ENCODE measurements around the gene FZD10. TPM values are rescaled to one million over a fixed set of nuclear protein-coding genes. Genes with fewer than 3 reads are reported as not detected.

Gene FZD10
- total RNA-seq, 1 experiment from 2014 or later, result not detected

DNA sequence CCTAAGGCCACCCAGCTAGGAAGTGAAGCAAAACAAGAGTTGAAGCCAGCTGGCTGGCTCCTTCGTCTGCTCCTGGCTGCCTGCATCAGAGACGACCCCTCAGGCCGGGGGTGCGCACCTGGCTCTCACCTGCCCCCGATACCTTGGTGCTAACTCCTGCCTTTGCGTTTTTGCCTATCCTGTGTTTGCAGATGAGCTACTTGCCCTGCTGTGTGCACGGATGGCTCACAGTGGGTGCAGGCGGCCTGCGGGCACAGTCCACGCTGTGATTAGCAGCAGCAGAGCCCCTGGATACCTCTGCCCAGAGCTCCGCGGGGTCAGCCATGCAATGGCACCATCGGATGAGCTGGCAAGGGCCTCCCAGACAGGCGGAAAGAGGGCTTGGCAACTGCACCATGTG lies 31.2 kb upstream of the FZD10 start:
- Histone ChIP-seq H3K9me3 (ENCODE audit: insufficient read depth, low read depth) (no peaks in the 10 kb centered on the region; the same call in 1 of the 2 replicates), H2AFZ (no peak overlapping the region), H3F3A (ENCODE audit: insufficient read depth, low read depth) (peaks cover 6% of the 10 kb centered on the region; the same call in 1 of the 2 replicates), H3K4me2 (no peak overlapping the region), H3K4me3 (no peak overlapping the region), H3K79me2 (ENCODE audit: low read depth) (no peaks in the 10 kb centered on the region), H3K36me3 (ENCODE audit: low read depth) (no peaks in the 10 kb centered on the region), H3K9me2 (ENCODE audit: insufficient read depth) (no peaks in the 10 kb centered on the region), H3K4me1 (replicated peaks; ENCODE audit: insufficient read depth) (no peaks in the 10 kb centered on the region), H4K20me1 (ENCODE audit: insufficient read depth) (no peaks in the 10 kb centered on the region), H3K27ac (no peak overlapping the region), H3K27me3 (ENCODE audit: insufficient read depth, low read depth) (peaks cover 55% of the 10 kb centered on the region)
- intact Hi-C loops (cut with micrococcal nuclease; ENCODE audit: unreplicated experiment), result no loop called here
- BruUV-seq (replicated peaks), result no TSS peak
- DNase-seq, result no peak
- POLR2A ChIA-PET (ENCODE audit: unreplicated experiment), result no interaction called here
- CTCF ChIA-PET, result no interaction called here
- TF ChIP-seq, protein P1, sequence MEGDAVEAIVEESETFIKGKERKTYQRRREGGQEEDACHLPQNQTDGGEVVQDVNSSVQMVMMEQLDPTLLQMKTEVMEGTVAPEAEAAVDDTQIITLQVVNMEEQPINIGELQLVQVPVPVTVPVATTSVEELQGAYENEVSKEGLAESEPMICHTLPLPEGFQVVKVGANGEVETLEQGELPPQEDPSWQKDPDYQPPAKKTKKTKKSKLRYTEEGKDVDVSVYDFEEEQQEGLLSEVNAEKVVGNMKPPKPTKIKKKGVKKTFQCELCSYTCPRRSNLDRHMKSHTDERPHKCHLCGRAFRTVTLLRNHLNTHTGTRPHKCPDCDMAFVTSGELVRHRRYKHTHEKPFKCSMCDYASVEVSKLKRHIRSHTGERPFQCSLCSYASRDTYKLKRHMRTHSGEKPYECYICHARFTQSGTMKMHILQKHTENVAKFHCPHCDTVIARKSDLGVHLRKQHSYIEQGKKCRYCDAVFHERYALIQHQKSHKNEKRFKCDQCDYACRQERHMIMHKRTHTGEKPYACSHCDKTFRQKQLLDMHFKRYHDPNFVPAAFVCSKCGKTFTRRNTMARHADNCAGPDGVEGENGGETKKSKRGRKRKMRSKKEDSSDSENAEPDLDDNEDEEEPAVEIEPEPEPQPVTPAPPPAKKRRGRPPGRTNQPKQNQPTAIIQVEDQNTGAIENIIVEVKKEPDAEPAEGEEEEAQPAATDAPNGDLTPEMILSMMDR (conservative IDR thresholded peaks at IDR 0.05), result no peak
- no peak for TF ChIP-seq EZH2 (IDR thresholded peaks at IDR 0.05; ENCODE audit: low read depth)

DNA sequence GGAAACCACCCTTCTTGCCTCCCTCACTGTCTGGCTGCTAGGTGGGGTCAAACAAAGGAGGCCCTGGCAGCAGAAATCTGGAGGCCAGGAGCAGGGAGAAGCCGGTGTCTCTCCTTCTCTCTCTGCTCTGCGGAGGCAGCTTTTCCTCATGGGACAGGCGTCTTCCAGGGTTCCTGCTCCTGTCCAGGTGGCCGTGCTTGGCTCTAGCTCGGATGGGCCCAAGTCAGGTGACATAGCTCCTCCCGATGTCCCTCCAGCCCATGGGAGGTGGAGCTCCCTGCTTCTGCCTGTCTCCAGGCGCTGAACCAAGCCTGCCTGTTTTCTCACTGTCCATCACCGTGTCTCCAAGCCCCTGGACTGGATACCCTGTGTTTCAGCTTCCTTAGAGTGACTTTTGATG lies 30.5 kb upstream of the FZD10 start:
- peaks cover 6% of the 10 kb centered on the region; the same call in 1 of the 2 replicates for H3F3A ChIP-seq (ENCODE audit: insufficient read depth, low read depth)
- H3K4me3 ChIP-seq, result no peak overlapping the region
- no peaks in the 10 kb centered on the region for H3K79me2 ChIP-seq (ENCODE audit: low read depth)
- no peak for DNase-seq
- CTCF ChIA-PET, result no interaction called here
- no peak for TF ChIP-seq EZH2 (IDR thresholded peaks at IDR 0.05; ENCODE audit: low read depth)
- TF ChIP-seq, protein P1 (conservative IDR thresholded peaks at IDR 0.05), result no peak
- H4K20me1 ChIP-seq (ENCODE audit: insufficient read depth), result no peaks in the 10 kb centered on the region
- no peak overlapping the region for H3K4me2 ChIP-seq
- intact Hi-C loops (cut with micrococcal nuclease; ENCODE audit: unreplicated experiment), result no loop called here
- no peak overlapping the region for H3K27ac ChIP-seq
- POLR2A ChIA-PET (ENCODE audit: unreplicated experiment), result no interaction called here
- peaks cover 63% of the 10 kb centered on the region for H3K27me3 ChIP-seq (ENCODE audit: insufficient read depth, low read depth)
- no TSS peak for BruUV-seq (replicated peaks)
- H3K9me2 ChIP-seq (ENCODE audit: insufficient read depth), result no peaks in the 10 kb centered on the region
- no peaks in the 10 kb centered on the region for H3K36me3 ChIP-seq (ENCODE audit: low read depth)
- no peak overlapping the region for H2AFZ ChIP-seq
- no peaks in the 10 kb centered on the region; the same call in 1 of the 2 replicates for H3K9me3 ChIP-seq (ENCODE audit: insufficient read depth, low read depth)
- H3K4me1 ChIP-seq (replicated peaks; ENCODE audit: insufficient read depth), result no peaks in the 10 kb centered on the region

DNA sequence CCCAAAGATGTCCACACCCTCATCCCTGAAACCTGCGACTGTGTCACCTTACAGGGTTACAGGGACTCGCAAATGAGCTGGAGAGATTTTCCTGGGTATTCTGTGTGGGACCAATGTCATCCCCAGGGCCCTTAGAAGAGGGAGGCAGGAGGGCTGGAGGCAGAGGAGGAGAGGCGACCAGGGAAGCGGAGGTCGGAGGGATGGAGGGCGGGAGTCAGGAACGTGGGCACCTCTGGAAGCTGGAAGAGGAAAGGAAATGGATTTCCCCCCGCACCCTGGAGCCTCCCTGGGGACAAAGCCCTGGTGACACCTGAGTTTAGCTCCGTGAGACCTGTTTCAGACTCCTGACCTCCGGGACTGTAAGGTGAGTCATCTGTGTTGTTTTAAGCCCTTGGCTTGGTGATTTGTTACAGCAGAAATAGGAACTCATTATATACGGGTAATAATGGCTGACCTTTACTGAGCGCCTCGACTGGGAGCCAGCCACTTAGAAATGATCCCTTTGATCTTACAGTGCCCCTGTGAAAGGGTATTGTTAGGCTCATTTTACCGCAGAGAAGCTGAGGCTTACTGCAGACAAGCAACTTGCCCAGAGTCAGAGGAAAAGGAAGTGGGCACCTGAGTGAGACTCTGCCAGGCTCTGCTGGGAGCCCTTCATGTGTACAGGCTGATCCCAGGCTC lies 29.3 kb upstream of the FZD10 start:
- no TSS peak for BruUV-seq (replicated peaks)
- Histone ChIP-seq H3F3A (ENCODE audit: insufficient read depth, low read depth) (peaks cover 6% of the 10 kb centered on the region; the same call in 1 of the 2 replicates), H3K4me2 (no peak overlapping the region), H3K79me2 (ENCODE audit: low read depth) (no peaks in the 10 kb centered on the region), H4K20me1 (ENCODE audit: insufficient read depth) (no peaks in the 10 kb centered on the region), H3K27ac (no peak overlapping the region), H2AFZ (no peak overlapping the region), H3K4me1 (replicated peaks; ENCODE audit: insufficient read depth) (no peaks in the 10 kb centered on the region), H3K36me3 (ENCODE audit: low read depth) (no peaks in the 10 kb centered on the region), H3K9me2 (ENCODE audit: insufficient read depth) (no peaks in the 10 kb centered on the region), H3K9me3 (ENCODE audit: insufficient read depth, low read depth) (no peaks in the 10 kb centered on the region; the same call in 1 of the 2 replicates), H3K4me3 (no peak overlapping the region), H3K27me3 (ENCODE audit: insufficient read depth, low read depth) (peaks cover 73% of the 10 kb centered on the region)
- POLR2A ChIA-PET (ENCODE audit: unreplicated experiment), result no interaction called here
- CTCF ChIA-PET, result no interaction called here
- TF ChIP-seq, protein P1 (conservative IDR thresholded peaks at IDR 0.05), result no peak
- TF ChIP-seq EZH2 (IDR thresholded peaks at IDR 0.05; ENCODE audit: low read depth), result no peak
- intact Hi-C loops (cut with micrococcal nuclease; ENCODE audit: unreplicated experiment), result no loop called here
- no peak for DNase-seq
